ENCODE data around the gene ELL2.

GRCh38 chr5:95895771-95896170, 65.9 kb downstream of the ELL2 start:
- TF ChIP-seq CTCF (IDR thresholded peaks at IDR 0.05) (no peak), POLR2A (IDR thresholded peaks at IDR 0.05) (no peak), POLR2AphosphoS5 (IDR thresholded peaks at IDR 0.05) (no peak)
